Osteocyte (in vitro differentiated cells): ENCODE measurements around the gene CANX. TPM values are rescaled to one million over a fixed set of nuclear protein-coding genes. Genes with fewer than 3 reads are reported as not detected.

Experiments used
- DNase-seq: peaks from one replicate; pipeline ENCODE4 v3.0.0; 2021; ENCODE audit warnings: mixed read lengths; ENCODE audit not compliant: unreplicated experiment; ENCODE audit errors: extremely low spot score
- H3K27ac Mint-ChIP-seq: one replicate; pipeline ENCODE4 v1.8.0; 2021; ENCODE audit warnings: mild to moderate bottlenecking, mixed read lengths; ENCODE audit not compliant: unreplicated experiment
- H3K27me3 Mint-ChIP-seq: one replicate; pipeline ENCODE4 v1.8.0; 2021; ENCODE audit warnings: mixed read lengths; ENCODE audit not compliant: unreplicated experiment
- H3K36me3 Mint-ChIP-seq: one replicate; pipeline ENCODE4 v1.8.0; 2021; ENCODE audit warnings: mixed read lengths; ENCODE audit not compliant: unreplicated experiment
- H3K4me1 Mint-ChIP-seq: one replicate; pipeline ENCODE4 v1.8.0; 2021; ENCODE audit warnings: mixed read lengths; ENCODE audit not compliant: unreplicated experiment
- H3K4me3 Mint-ChIP-seq: one replicate; pipeline ENCODE4 v1.8.0; 2021; ENCODE audit warnings: mild to moderate bottlenecking, moderate library complexity, mixed read lengths; ENCODE audit not compliant: unreplicated experiment
- H3K9me3 Mint-ChIP-seq: one replicate; pipeline ENCODE4 v1.8.0; 2021; ENCODE audit warnings: mixed read lengths; ENCODE audit not compliant: unreplicated experiment
- CTCF ChIP-seq: fragments of 200-600 bp; sonication (generic); IDR thresholded peaks from 2 replicates; pipeline ENCODE4 v1.5.0; 2021; ENCODE audit warnings: antibody characterized with exemption, mild to moderate bottlenecking, moderate library complexity
- total RNA-seq: library from RNA; stranded (reverse); gene quantifications from 2 replicates; pipeline ENCODE4 v1.2.1, GENCODE V29; 2021

Gene CANX
- total RNA-seq, 1 donor from 2014 or later: 809 TPM

GRCh38 chr5:179724163-179724562 is 25.4 kb downstream of the CANX start:
- no peak for TF ChIP-seq CTCF
- DNase-seq: no peak
- Mint-ChIP-seq H3K36me3 (peaks cover 61% of the 10 kb centered on the region), H3K27me3 (no peaks in the 10 kb centered on the region), H3K27ac (no peak overlapping the region), H3K4me1 (no peaks in the 10 kb centered on the region), H3K9me3 (no peaks in the 10 kb centered on the region), H3K4me3 (no peak overlapping the region)

- Mint-ChIP-seq H3K27me3 (no peaks in the 10 kb centered on the region), H3K27ac (no peak overlapping the region), H3K4me3 (no peak overlapping the region), H3K4me1 (peaks cover 13% of the 10 kb centered on the region), H3K36me3 (peaks cover 60% of the 10 kb centered on the region), H3K9me3 (no peaks in the 10 kb centered on the region)
- no peak for TF ChIP-seq CTCF
- DNase-seq: no peak
Observed at GRCh38 chr5:179727106-179727505, 28.3 kb downstream of the CANX start.

GRCh38 chr5:179729303-179729702 is 30.5 kb downstream of the CANX start:
- Mint-ChIP-seq H3K4me1 (peaks cover 23% of the 10 kb centered on the region), H3K9me3 (no peaks in the 10 kb centered on the region), H3K4me3 (no peak overlapping the region), H3K27ac (no peak overlapping the region), H3K36me3 (peaks cover 41% of the 10 kb centered on the region), H3K27me3 (no peaks in the 10 kb centered on the region)
- no peak for TF ChIP-seq CTCF
- DNase-seq: no peak

GRCh38 chr5:179729727-179730126 is 31.0 kb downstream of the CANX start:
- H3K27me3 Mint-ChIP-seq: no peaks in the 10 kb centered on the region
- peak overlapping the region; percentile 13 for H3K27ac Mint-ChIP-seq
- TF ChIP-seq CTCF: no peak
- H3K9me3 Mint-ChIP-seq: no peaks in the 10 kb centered on the region
- peaks cover 28% of the 10 kb centered on the region for H3K4me1 Mint-ChIP-seq
- H3K36me3 Mint-ChIP-seq: peaks cover 38% of the 10 kb centered on the region
- H3K4me3 Mint-ChIP-seq: no peak overlapping the region
- no peak for DNase-seq

GRCh38 chr5:179730356-179730755 is 31.6 kb downstream of the CANX start:
- peak overlapping the region; percentile 58 for H3K27ac Mint-ChIP-seq
- peaks cover 30% of the 10 kb centered on the region for H3K4me1 Mint-ChIP-seq
- no peak for TF ChIP-seq CTCF
- H3K27me3 Mint-ChIP-seq: no peaks in the 10 kb centered on the region
- H3K9me3 Mint-ChIP-seq: no peaks in the 10 kb centered on the region
- H3K36me3 Mint-ChIP-seq: peaks cover 38% of the 10 kb centered on the region
- H3K4me3 Mint-ChIP-seq: no peak overlapping the region
- no peak for DNase-seq
